H9 (cell line): ENCODE measurements around the gene UXT. TPM values are rescaled to one million over a fixed set of nuclear protein-coding genes. Genes with fewer than 3 reads are reported as not detected.

Source experiments
- DNase-seq: peaks from one replicate; pipeline ENCODE4 v3.0.0-alpha.2; 2017
- H2AFZ ChIP-seq: one replicate; pipeline ENCODE4 v1.6.1; 2013; ENCODE audit warnings: mild to moderate bottlenecking, low read length, control low read depth, moderate library complexity
- H2AK5ac ChIP-seq: 2 replicates; pipeline ENCODE4 v1.6.1; 2013; ENCODE audit warnings: low read length, control low read depth, mixed read lengths; ENCODE audit not compliant: insufficient read length
- H2BK120ac ChIP-seq: one replicate; pipeline ENCODE4 v1.6.1; 2013; ENCODE audit warnings: low read depth, mild to moderate bottlenecking, low read length, control low read depth, inconsistent platforms; ENCODE audit not compliant: poor library complexity, severe bottlenecking
- H2BK12ac ChIP-seq: 2 replicates; pipeline ENCODE4 v1.6.1; 2013; ENCODE audit warnings: low read length, control low read depth, mixed read lengths, low read depth; ENCODE audit not compliant: insufficient read length
- H2BK15ac ChIP-seq: 2 replicates; pipeline ENCODE4 v1.6.1; 2013; ENCODE audit warnings: low read depth, low read length, control low read depth
- H2BK20ac ChIP-seq: one replicate; pipeline ENCODE4 v1.6.1; 2013; ENCODE audit warnings: low read depth, mild to moderate bottlenecking, low read length, control low read depth, inconsistent platforms; ENCODE audit not compliant: poor library complexity, severe bottlenecking
- H2BK5ac ChIP-seq: 2 replicates; pipeline ENCODE4 v1.6.1; 2013; ENCODE audit warnings: low read length, control low read depth, mixed read lengths; ENCODE audit not compliant: insufficient read length
- H3K14ac ChIP-seq: 2 replicates; pipeline ENCODE4 v1.6.1; 2013; ENCODE audit warnings: low read length, control low read depth; ENCODE audit not compliant: insufficient read depth
- H3K18ac ChIP-seq: 2 replicates; pipeline ENCODE4 v1.6.1; 2013; ENCODE audit warnings: low read depth, mild to moderate bottlenecking, mixed read lengths, low read length, control low read depth; ENCODE audit not compliant: insufficient read length
- H3K23ac ChIP-seq: 2 replicates; pipeline ENCODE4 v1.6.1; 2013; ENCODE audit warnings: low read length, control low read depth, mixed read lengths, low read depth; ENCODE audit not compliant: insufficient read length
- H3K23me2 ChIP-seq: 2 replicates; pipeline ENCODE4 v1.6.1; 2013; ENCODE audit warnings: low read depth, mild to moderate bottlenecking, mixed read lengths, low read length, control low read depth; ENCODE audit not compliant: insufficient read length, poor library complexity, severe bottlenecking
- H3K27ac ChIP-seq: 2 replicates; pipeline ENCODE4 v1.5.1; 2013; ENCODE audit warnings: low read length, control low read depth, mixed read lengths, low read depth; ENCODE audit not compliant: insufficient read length
- H3K27me3 ChIP-seq: 2 replicates; pipeline ENCODE4 v1.6.1; 2013; ENCODE audit warnings: low read length, control low read depth, inconsistent platforms; ENCODE audit not compliant: insufficient read depth
- H3K4ac ChIP-seq: 2 replicates; pipeline ENCODE4 v1.6.1; 2013; ENCODE audit warnings: low read depth, mild to moderate bottlenecking, control low read depth, inconsistent platforms, low read length, moderate library complexity
- H3K4me1 ChIP-seq: 2 replicates; pipeline ENCODE4 v1.6.1; 2013; ENCODE audit warnings: low read length, control low read depth, inconsistent platforms; ENCODE audit not compliant: insufficient read depth
- H3K4me2 ChIP-seq: 2 replicates; pipeline ENCODE4 v1.6.1; 2013; ENCODE audit warnings: low read length, control low read depth, mixed read lengths; ENCODE audit not compliant: insufficient read length, insufficient read depth
- H3K56ac ChIP-seq: 2 replicates; pipeline ENCODE4 v1.6.1; 2013; ENCODE audit warnings: low read depth, mild to moderate bottlenecking, mixed read lengths, low read length, control low read depth; ENCODE audit not compliant: insufficient read length
- H3K79me1 ChIP-seq: 2 replicates; pipeline ENCODE4 v1.6.1; 2013; ENCODE audit warnings: low read depth, mild to moderate bottlenecking, moderate library complexity, low read length, control low read depth, inconsistent platforms; ENCODE audit not compliant: insufficient read depth, poor library complexity, severe bottlenecking
- H3K79me2 ChIP-seq: 2 replicates; pipeline ENCODE4 v1.6.1; 2013; ENCODE audit warnings: low read length, control low read depth, inconsistent platforms; ENCODE audit not compliant: insufficient read depth
- H3K9ac ChIP-seq: 2 replicates; pipeline ENCODE4 v1.6.1; 2013; ENCODE audit warnings: low read length, control low read depth, mixed read lengths; ENCODE audit not compliant: insufficient read length; ENCODE audit errors: extremely low read depth
- H3K9me3 ChIP-seq: one replicate; pipeline ENCODE4 v1.6.1; 2013; ENCODE audit warnings: low read depth, low read length, inconsistent platforms; ENCODE audit not compliant: control insufficient read depth
- H3T11ph ChIP-seq: one replicate; pipeline ENCODE4 v1.6.1; 2013; ENCODE audit warnings: mild to moderate bottlenecking, low read length, control low read depth, inconsistent platforms
- H4K20me1 ChIP-seq: one replicate; pipeline ENCODE4 v1.6.1; 2013; ENCODE audit not compliant: control insufficient read depth, insufficient read length, insufficient read depth
- H4K5ac ChIP-seq: 2 replicates; pipeline ENCODE4 v1.6.1; 2013; ENCODE audit warnings: low read depth, mild to moderate bottlenecking, mixed read lengths, low read length, control low read depth; ENCODE audit not compliant: insufficient read length
- H4K8ac ChIP-seq: replicated peaks from 2 replicates; pipeline ENCODE4 v1.6.1; 2013; ENCODE audit warnings: low read length, control low read depth, mixed read lengths, low read depth; ENCODE audit not compliant: insufficient read length
- H4K91ac ChIP-seq: 2 replicates; pipeline ENCODE4 v1.6.1; 2013; ENCODE audit warnings: low read depth, mild to moderate bottlenecking, moderate library complexity, mixed read lengths, low read length, control low read depth; ENCODE audit not compliant: insufficient read length
- H3K27ac Mint-ChIP-seq, 3 experiments: 2 replicates in 2 of 3; 3 replicates in 1 of 3; pipeline ENCODE4 v1.8.0; 2020 to 2021; ENCODE audit warnings: mixed read lengths in 3 of 3, mild to moderate bottlenecking in 1 of 3, moderate library complexity in 1 of 3
- H3K27me3 Mint-ChIP-seq: 2 replicates; pipeline ENCODE4 v1.8.0; 2021; ENCODE audit warnings: low read depth, mild to moderate bottlenecking, moderate library complexity, mixed read lengths
- H3K36me3 Mint-ChIP-seq, 3 experiments: 2 replicates in 2 of 3; 3 replicates in 1 of 3; pipeline ENCODE4 v1.8.0; 2020 to 2021; ENCODE audit warnings: low read depth in 3 of 3, mixed read lengths in 3 of 3; ENCODE audit not compliant: insufficient read depth in 1 of 3
- H3K4me1 Mint-ChIP-seq, 2 experiments: 2 replicates each; pipeline ENCODE4 v1.8.0; 2020; ENCODE audit warnings: mixed read lengths in 2 of 2
- H3K4me3 Mint-ChIP-seq, 2 experiments: 2 replicates in 1 of 2; 3 replicates in 1 of 2; pipeline ENCODE4 v1.8.0; 2020 to 2021; ENCODE audit warnings: mild to moderate bottlenecking in 2 of 2, mixed read lengths in 2 of 2, moderate library complexity in 1 of 2
- H3K9me3 Mint-ChIP-seq, 2 experiments: 2 replicates in 1 of 2; 3 replicates in 1 of 2; pipeline ENCODE4 v1.8.0; 2020; ENCODE audit warnings: mild to moderate bottlenecking in 2 of 2, mixed read lengths in 2 of 2, moderate library complexity in 1 of 2
- WGBS: extraction: QIAGEN DNeasy Blood & Tissue Kit; methylation state at CpG from one replicate; pipeline ENCODE4 v1.1.7; 2013; ENCODE audit warnings: missing lambda C conversion rate, low lambda C conversion rate, mixed read lengths; ENCODE audit not compliant: insufficient read length; ENCODE audit errors: extremely low coverage; 5-methylcytosine and 5-hydroxymethylcytosine counted together
- total RNA-seq: library from RNA; stranded (reverse); gene quantifications from 2 replicates; pipeline ENCODE4 v1.2.1, GENCODE V29; 2021
- TF ChIP-seq, protein P1 (sequence below): fragments of 200-600 bp; sonication (generic); conservative IDR thresholded peaks from 3 replicates; pipeline ENCODE4 v1.8.0; 2021; ENCODE audit warnings: antibody characterized with exemption, mild to moderate bottlenecking

Gene UXT
- total RNA-seq, 1 experiment from 2014 or later = 95.1 TPM

- H2BK5ac ChIP-seq = no peak overlapping the region
- Mint-ChIP-seq H3K4me3 (no peak overlapping the region), H3K9me3 (peaks cover 74 to 86% of the 10 kb centered on the region in 2 experiments), H3K4me1 (peaks cover 8 to 17% of the 10 kb centered on the region in 2 experiments), H3K36me3 (peaks cover 0 to 10% (median 7%) of the 10 kb centered on the region in 3 experiments; a peak in 4 of 7 replicates), H3K27me3 (peaks cover 18% of the 10 kb centered on the region), H3K27ac (no peak overlapping the region)
- no peak for DNase-seq
- H4K20me1 ChIP-seq = no peaks in the 10 kb centered on the region
- H2AFZ ChIP-seq = no peak overlapping the region
- H3K18ac ChIP-seq = no peak overlapping the region
- H3K14ac ChIP-seq = no peak overlapping the region
- TF ChIP-seq, protein P1, sequence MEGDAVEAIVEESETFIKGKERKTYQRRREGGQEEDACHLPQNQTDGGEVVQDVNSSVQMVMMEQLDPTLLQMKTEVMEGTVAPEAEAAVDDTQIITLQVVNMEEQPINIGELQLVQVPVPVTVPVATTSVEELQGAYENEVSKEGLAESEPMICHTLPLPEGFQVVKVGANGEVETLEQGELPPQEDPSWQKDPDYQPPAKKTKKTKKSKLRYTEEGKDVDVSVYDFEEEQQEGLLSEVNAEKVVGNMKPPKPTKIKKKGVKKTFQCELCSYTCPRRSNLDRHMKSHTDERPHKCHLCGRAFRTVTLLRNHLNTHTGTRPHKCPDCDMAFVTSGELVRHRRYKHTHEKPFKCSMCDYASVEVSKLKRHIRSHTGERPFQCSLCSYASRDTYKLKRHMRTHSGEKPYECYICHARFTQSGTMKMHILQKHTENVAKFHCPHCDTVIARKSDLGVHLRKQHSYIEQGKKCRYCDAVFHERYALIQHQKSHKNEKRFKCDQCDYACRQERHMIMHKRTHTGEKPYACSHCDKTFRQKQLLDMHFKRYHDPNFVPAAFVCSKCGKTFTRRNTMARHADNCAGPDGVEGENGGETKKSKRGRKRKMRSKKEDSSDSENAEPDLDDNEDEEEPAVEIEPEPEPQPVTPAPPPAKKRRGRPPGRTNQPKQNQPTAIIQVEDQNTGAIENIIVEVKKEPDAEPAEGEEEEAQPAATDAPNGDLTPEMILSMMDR = no peak
- H2BK20ac ChIP-seq = no peak overlapping the region
- peaks cover 3% of the 10 kb centered on the region; the same call in 1 of the 2 replicates for H3K4me1 ChIP-seq
- H3K4ac ChIP-seq = no peak overlapping the region
- WGBS = no CpG with 5 or more reads among the region's 6 CpGs
- no peaks in the 10 kb centered on the region for H3K27me3 ChIP-seq
- H3K23ac ChIP-seq = no peak overlapping the region
- no peak overlapping the region for H3K9ac ChIP-seq
- no peak overlapping the region for H2AK5ac ChIP-seq
- no peak overlapping the region for H4K5ac ChIP-seq
- H3K4me2 ChIP-seq = no peak overlapping the region
- no peak overlapping the region for H3K27ac ChIP-seq
- H3T11ph ChIP-seq = no peak overlapping the region
- H4K91ac ChIP-seq = no peak overlapping the region
- peaks cover 39% of the 10 kb centered on the region for H3K9me3 ChIP-seq
- H3K56ac ChIP-seq = no peak overlapping the region
- H4K8ac ChIP-seq = no peak overlapping the region
- no peaks in the 10 kb centered on the region for H3K79me1 ChIP-seq
- no peaks in the 10 kb centered on the region for H3K79me2 ChIP-seq
- H2BK12ac ChIP-seq = no peak overlapping the region
- H2BK120ac ChIP-seq = no peak overlapping the region
- peaks cover 3% of the 10 kb centered on the region for H3K23me2 ChIP-seq
- H2BK15ac ChIP-seq = no peak overlapping the region
Measured at GRCh38 chrX:47621851-47622250, 37.1 kb downstream of the UXT start.
